ENCODE data around the gene MLANA.

The MLANA gene

GRCh38 chr9:5953743-5954707 lies 63.3 kb downstream of the MLANA start:
- H3K4me3 ChIP-seq (ENCODE audit: low read depth, low read length) = no peak overlapping the region
- TF ChIP-seq CTCF (IDR thresholded peaks at IDR 0.05; ENCODE audit: borderline replicate concordance, insufficient read depth, low read depth, low read length) = no peak

GRCh38 chr9:5957166-5957565 lies 66.5 kb downstream of the MLANA start:
- H3K4me3 ChIP-seq (ENCODE audit: low read depth, low read length) = no peak overlapping the region
- TF ChIP-seq CTCF (IDR thresholded peaks at IDR 0.05; ENCODE audit: borderline replicate concordance, insufficient read depth, low read depth, low read length) = no peak

DNA sequence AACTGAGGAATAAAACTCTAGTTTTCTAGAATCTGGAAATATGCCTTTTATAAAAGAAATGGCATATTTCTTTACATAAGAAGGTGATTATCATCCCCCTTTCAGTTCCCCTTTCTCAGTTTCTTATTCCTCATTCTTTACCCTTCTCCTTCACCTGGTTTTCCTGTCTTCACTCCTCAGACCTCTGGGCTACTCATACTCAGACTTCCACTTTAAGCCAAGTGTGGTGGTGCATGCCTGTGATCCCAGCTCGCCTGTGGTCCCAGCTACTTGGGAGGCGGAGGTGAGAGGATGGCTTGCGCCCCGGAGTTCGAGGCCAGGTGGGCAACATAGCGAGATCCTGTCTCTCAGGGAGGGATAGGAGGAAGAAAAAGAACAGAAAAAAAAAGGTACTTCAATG lies 67.6 kb downstream of the MLANA start:
- TF ChIP-seq CTCF (IDR thresholded peaks at IDR 0.05; ENCODE audit: borderline replicate concordance, insufficient read depth, low read depth, low read length) = no peak
- H3K4me3 ChIP-seq (ENCODE audit: low read depth, low read length) = no peak overlapping the region

All from GM12875 (cell line).